Neural progenitor cell (in vitro differentiated cells): ENCODE measurements around the gene DEPP1.

Experiments
- CTCF ChIP-seq: fragments of 200-600 bp; sonication (generic); IDR thresholded peaks from 2 replicates; pipeline ENCODE4 v1.5.1; 2017; ENCODE audit warnings: antibody characterized with exemption, mild to moderate bottlenecking
- EZH2phosphoT487 ChIP-seq: fragments of 200-600 bp; sonication (generic); IDR thresholded peaks from 2 replicates; pipeline ENCODE4 v1.6.1; 2017; ENCODE audit warnings: antibody characterized with exemption

GRCh38 chr10:45000138-45000751 lies 21.6 kb upstream of the DEPP1 start:
- TF ChIP-seq CTCF (no peak), EZH2phosphoT487 (no peak)
